T-helper 2 cell treated with Interferon-gamma antibody and Interleukin-4, amounts not matched to agents 100 ng/mL and 5 ng/mL, for 36 hours (primary cell): Measurements from ENCODE around the gene IFTAP. TPM values are rescaled to one million over a fixed set of nuclear protein-coding genes. Genes with fewer than 3 reads are reported as not detected.
"Not testable (repeated sequence)": the region's sequence is repeated elsewhere in the genome, so short reads cannot be mapped to it uniquely, and the experiment has no call there.

Experiments
- intact Hi-C: fragments of 100-400 bp; cut with micrococcal nuclease; formaldehyde crosslinking; loops from one replicate; pipeline ENCODE4 v1.15.1; 2023
- total RNA-seq: library from RNA; stranded (reverse); gene quantifications from 2 replicates; pipeline ENCODE4 v1.2.3, GENCODE V29; 2022

Gene IFTAP
- total RNA-seq, 1 donor from 2014 or later, result 1.6 TPM

- intact Hi-C loops, result no loop called here
These were observed 41.0 kb downstream of the IFTAP start for GRCh38 chr11:36635066-36635862.

GRCh38 chr11:36638556-36638955, 44.3 kb downstream of the IFTAP start:
- intact Hi-C loops, result no loop called here

- intact Hi-C loops, result no loop called here
These were observed 63.4 kb downstream of the IFTAP start for GRCh38 chr11:36657610-36658267.

- intact Hi-C loops, result not testable (repeated sequence)
These were observed 67.1 kb downstream of the IFTAP start for GRCh38 chr11:36661359-36661758.

- intact Hi-C loops, result loop anchor here (1.0 kb wide), 1 partner anchor 109 kb away; no protein-coding TSS in a partner anchor
These were observed 78.6 kb downstream of the IFTAP start for GRCh38 chr11:36672815-36673450.

- intact Hi-C loops, result not testable (repeated sequence)
These were observed 85.2 kb downstream of the IFTAP start for GRCh38 chr11:36679547-36679946.

- intact Hi-C loops, result no loop called here
These were observed 89.5 kb downstream of the IFTAP start for GRCh38 chr11:36683818-36684217.

- intact Hi-C loops, result no loop called here
These were observed 90.8 kb downstream of the IFTAP start for GRCh38 chr11:36684840-36685801.

GRCh38 chr11:36688132-36688531, 93.8 kb downstream of the IFTAP start:
- intact Hi-C loops, result no loop called here

GRCh38 chr11:36688571-36689291, 94.4 kb downstream of the IFTAP start:
- intact Hi-C loops, result no loop called here

GRCh38 chr11:36689442-36689841, 95.1 kb downstream of the IFTAP start:
- intact Hi-C loops, result no loop called here

GRCh38 chr11:36692704-36693103, 98.4 kb downstream of the IFTAP start:
- intact Hi-C loops, result no loop called here

- intact Hi-C loops, result no loop called here
These were observed 99.0 kb downstream of the IFTAP start for GRCh38 chr11:36693139-36693843.

GRCh38 chr11:36695111-36695510, 100.8 kb downstream of the IFTAP start:
- intact Hi-C loops, result no loop called here

- intact Hi-C loops, result no loop called here
These were observed 101.3 kb downstream of the IFTAP start for GRCh38 chr11:36695571-36695970.

GRCh38 chr11:36696550-36696949, 102.2 kb downstream of the IFTAP start:
- intact Hi-C loops, result no loop called here

GRCh38 chr11:36699271-36699670, 105.0 kb downstream of the IFTAP start:
- intact Hi-C loops, result no loop called here

- intact Hi-C loops, result no loop called here
These were observed 105.9 kb downstream of the IFTAP start for GRCh38 chr11:36700246-36700645.

GRCh38 chr11:36702330-36703054, 108.2 kb downstream of the IFTAP start:
- intact Hi-C loops, result loop anchor here (1.0 kb wide), 1 partner anchor 45 kb away; no protein-coding TSS in a partner anchor
